Activated CD4-positive, alpha-beta T cell treated with anti-CD3 and anti-CD28 coated beads for 48 hours (primary cell): ENCODE data around the gene LAMB3.
"Not testable (repeated sequence)": the region's sequence is repeated elsewhere in the genome, so short reads cannot be mapped to it uniquely, and the experiment has no call there.

Source experiments
- DNase-seq: peaks from one replicate; pipeline ENCODE4 v3.0.0-alpha.2; 2020

LAMB3 gene

DNA sequence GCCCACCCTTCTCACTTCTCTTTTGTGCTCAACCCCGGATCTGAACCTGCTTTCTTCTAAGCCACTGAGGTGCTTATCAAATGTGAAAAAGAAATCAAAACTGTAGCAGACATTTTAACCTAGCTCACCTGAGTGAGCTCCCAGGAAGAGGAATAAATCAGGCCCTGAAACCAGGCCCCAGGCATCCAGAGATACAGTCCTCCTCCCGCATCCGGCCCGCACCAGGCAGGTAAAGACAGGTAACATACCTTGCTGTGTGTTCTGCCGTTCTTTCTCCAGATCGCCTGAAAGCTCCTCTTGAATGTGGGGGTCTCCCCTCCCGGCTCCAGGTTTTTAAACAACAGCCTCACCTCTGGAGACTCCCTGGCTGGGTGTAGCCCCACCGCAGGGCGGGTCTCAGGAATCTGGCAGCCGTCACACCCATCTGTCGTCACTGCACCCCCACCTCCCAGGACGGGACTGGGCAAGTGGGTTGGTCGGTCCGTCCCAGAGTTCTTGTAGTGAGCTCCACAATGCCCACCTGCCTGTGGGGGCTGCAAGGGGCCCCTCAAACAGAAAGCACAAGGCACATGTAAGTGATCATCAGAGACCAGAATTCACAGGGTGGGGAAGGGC is at the start of gene LAMB3:
Gene LAMB3 (minus strand): TSS at position 305 of the 615 bp plus-strand sequence. CDS start 1,481 bp downstream, outside the sequence.
- no peak for DNase-seq

GRCh38 chr1:209700686-209701085 is 48.5 kb upstream of the LAMB3 start:
- not testable (repeated sequence) for DNase-seq

- no peak for DNase-seq
Observed at GRCh38 chr1:209697126-209697525, 44.9 kb upstream of the LAMB3 start.

- DNase-seq = no peak
Observed at GRCh38 chr1:209696673-209697072, 44.4 kb upstream of the LAMB3 start.

- DNase-seq = peak; percentile 85
Observed at GRCh38 chr1:209692745-209693504, 40.7 kb upstream of the LAMB3 start.

GRCh38 chr1:209692296-209692695 is 40.1 kb upstream of the LAMB3 start:
- no peak for DNase-seq

- no peak for DNase-seq
Observed at GRCh38 chr1:209691237-209691636, 39.0 kb upstream of the LAMB3 start.

DNA sequence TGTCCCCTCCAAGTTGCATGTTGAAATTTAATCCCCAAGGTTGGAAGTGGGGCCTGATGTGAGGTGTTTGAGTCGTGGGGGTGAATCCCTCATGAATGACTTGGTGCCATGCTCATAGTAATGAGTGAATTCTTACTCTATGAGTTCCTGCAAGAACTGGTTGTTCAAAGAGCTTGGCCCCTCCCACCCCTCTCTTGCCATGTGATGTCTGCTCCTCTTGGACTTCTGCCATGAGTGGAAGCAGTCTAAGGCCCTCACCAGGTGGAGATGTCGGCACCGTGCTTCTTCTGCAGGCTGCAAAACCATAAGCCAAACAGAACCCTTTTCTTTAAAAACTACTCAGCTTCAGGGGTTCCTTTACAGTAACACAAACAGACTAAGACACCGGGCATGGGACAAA is 37.3 kb upstream of the LAMB3 start:
- DNase-seq = no peak

- DNase-seq = no peak
Observed at GRCh38 chr1:209688746-209689234, 36.6 kb upstream of the LAMB3 start.

- DNase-seq = no peak
Observed at GRCh38 chr1:209686322-209686721, 34.1 kb upstream of the LAMB3 start.

DNA sequence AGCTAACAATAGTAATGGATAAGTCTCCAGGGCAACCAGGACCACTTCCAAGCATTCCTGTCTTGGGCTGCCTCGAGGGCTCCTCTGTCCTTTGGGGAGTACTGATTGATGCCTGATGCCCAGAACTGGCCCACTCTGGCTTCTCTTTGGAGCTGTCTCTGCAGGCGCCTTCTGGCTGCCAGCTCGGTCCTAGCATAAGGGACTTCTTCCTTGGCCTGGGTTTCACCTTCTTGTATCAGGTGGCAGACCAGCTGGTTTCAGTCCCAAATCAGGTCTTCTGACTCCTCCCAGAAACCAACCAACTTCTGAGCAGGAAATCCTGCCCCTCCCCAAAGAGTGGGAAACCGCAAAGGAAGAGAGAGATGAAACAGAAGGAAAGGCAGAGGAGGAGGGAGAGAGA is 33.6 kb upstream of the LAMB3 start:
- DNase-seq = peak; percentile 26

GRCh38 chr1:209678981-209679539 is 26.8 kb upstream of the LAMB3 start:
- DNase-seq = no peak

GRCh38 chr1:209675565-209676154 is 23.4 kb upstream of the LAMB3 start:
- DNase-seq = no peak

- DNase-seq = peak; percentile 52
Observed at GRCh38 chr1:209674957-209675564, 22.8 kb upstream of the LAMB3 start, which contains the start of gene G0S2. Gene G0S2 (plus strand): TSS chr1:209675412. CDS start chr1:209675685, 273 bp downstream.

- DNase-seq = no peak
Observed at GRCh38 chr1:209673631-209674417, 21.6 kb upstream of the LAMB3 start.

DNA sequence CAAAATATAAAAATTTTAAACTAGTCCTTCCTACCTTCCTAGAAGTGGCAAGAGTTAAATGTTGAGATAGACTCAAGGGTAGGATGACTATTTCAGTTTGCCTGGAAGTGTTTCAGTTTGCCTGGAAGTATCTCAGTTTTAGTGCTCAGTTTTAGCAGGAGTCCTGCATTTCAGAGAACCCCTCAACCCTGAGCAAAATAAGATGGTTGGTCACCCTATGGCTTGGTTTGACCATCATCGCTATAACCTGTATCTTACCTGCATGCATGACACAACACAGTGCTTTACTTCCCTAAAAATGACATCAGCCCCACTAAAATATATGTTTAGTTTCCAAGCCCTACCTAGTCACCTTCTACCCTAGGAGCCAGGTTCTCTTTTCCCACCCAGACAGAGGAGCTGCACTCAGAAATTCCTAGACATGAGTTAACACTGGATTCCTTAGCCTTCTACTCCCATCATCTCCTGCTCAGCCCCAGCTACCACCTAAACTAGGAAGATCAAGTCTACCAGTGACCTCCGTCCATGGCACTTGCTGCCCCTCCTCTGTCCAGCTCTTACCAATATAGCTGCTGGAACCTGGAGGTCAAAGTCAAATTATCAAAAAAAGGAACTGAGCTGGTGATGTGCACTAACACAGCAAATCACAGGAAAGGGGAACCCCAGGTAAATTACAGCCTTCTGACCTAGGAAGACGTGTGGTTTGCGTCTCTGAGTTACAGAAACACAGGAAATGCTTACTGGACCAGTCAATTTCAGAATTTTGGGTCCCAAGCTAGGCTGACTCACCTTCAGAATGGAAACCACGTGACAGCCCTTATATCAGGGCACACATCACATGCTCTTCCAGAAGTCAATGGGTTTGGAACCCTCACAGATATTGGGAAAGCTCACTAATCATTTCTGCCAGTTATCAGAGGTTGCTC is 20.7 kb upstream of the LAMB3 start:
- peak; percentile 55 for DNase-seq

- no peak for DNase-seq
Observed at GRCh38 chr1:209670441-209671082, 18.3 kb upstream of the LAMB3 start.

DNA sequence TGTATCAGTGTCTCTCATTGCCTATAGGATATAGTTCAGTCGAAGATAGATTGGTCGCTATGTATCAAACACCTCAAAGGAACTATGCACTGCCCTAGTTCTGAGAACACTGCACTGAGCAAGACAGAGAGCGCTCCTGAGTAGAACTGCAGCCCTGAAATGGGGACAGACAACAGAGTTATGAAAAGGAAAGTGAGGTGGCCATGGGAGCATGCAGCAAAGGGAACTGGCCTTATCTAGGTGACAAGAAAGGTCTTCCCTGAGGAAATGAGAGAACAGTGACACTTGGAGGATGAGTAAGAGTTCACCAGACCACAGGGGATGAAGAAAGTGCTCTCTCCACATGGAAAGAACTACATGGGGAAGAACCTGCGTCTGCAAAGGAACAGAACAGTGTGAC is 15.5 kb upstream of the LAMB3 start:
- no peak for DNase-seq

GRCh38 chr1:209667103-209667502 is 14.9 kb upstream of the LAMB3 start:
- no peak for DNase-seq

GRCh38 chr1:209662879-209663327 is 10.7 kb upstream of the LAMB3 start:
- DNase-seq = no peak
